K562 (cell line): ENCODE results near the gene RNF151. TPM values are rescaled to one million over a fixed set of nuclear protein-coding genes. Genes with fewer than 3 reads are reported as not detected.

Experiments used
- ATAC-seq: fragments of 200-7000 bp; cut with Tn5 transposase; 3 replicates; pipeline ENCODE4 v1.9.1; 2020; ENCODE audit warnings: moderate library complexity
- BruUV-seq: library from RNA; stranded (reverse); fragments of 400-500 nt; replicated peaks from 2 replicates; lab custom pipeline; 2021; lab: Mats Ljungman, UMichigan
- CTCF ChIA-PET: fragments of 300-600 bp; formaldehyde crosslinking; extraction: SDS; loops from one replicate; lab custom pipeline; 2021; ENCODE audit warnings: low intra/inter-chr PET ratio; lab: Yijun Ruan, JAX
- POLR2A ChIA-PET: fragments of 300-600, 350-650 bp; sonication (Branson Sonifier 250); formaldehyde crosslinking; extraction: SDS; loops from one replicate; lab custom pipeline; 2021; ENCODE audit warnings: antibody characterized with exemption, inconsistent platforms; lab: Yijun Ruan, JAX
- DNase-seq, 4 experiments: peaks; one replicate each; pipeline versions ENCODE4 v3.0.0 to v3.0.0-alpha.2; 2011 to 2018; ENCODE audit warnings: low spot score in 3 of 4, mixed read lengths in 3 of 4; ENCODE audit errors: extremely low read depth in 1 of 4
- FAIRE-seq: peaks from 2 replicates; lab custom pipeline; 2011; peaks lifted over from hg19 to GRCh38; lab: Jason Lieb, UNC
- H2AFZ ChIP-seq: 2 replicates; pipeline ENCODE4 v1.6.0; 2011; ENCODE audit warnings: low read depth, low read length, control low read depth, inconsistent platforms
- H3K27ac ChIP-seq: fragments of 200-600 bp; 3 replicates; pipeline ENCODE4 v1.8.0; 2011; ENCODE audit warnings: low read depth, mild to moderate bottlenecking, control low read depth, inconsistent platforms, low read length, moderate library complexity, mixed read lengths; ENCODE audit errors: extremely low read depth
- H3K27me3 ChIP-seq, 2 experiments: fragments of 300-600 bp in 1 of 2; 2 replicates in 1 of 2; 3 replicates in 1 of 2; pipeline versions ENCODE4 v1.6.0 to v1.8.0; 2011; ENCODE audit warnings: inconsistent platforms in 2 of 2, low read length in 2 of 2, mild to moderate bottlenecking in 1 of 2, mixed read lengths in 1 of 2, moderate library complexity in 1 of 2; ENCODE audit not compliant: control insufficient read depth in 2 of 2, insufficient read depth in 2 of 2
- H3K36me3 ChIP-seq: fragments of 300-600 bp; 3 replicates; pipeline ENCODE4 v1.8.0; 2011; ENCODE audit warnings: mild to moderate bottlenecking, low read length, inconsistent platforms; ENCODE audit not compliant: control insufficient read depth, insufficient read depth
- H3K4me1 ChIP-seq, 2 experiments: fragments of 200-600 bp in 1 of 2; replicated peaks in 1 of 2; 2 replicates in 1 of 2; 3 replicates in 1 of 2; pipeline versions ENCODE4 v1.5.1 to v1.8.0; 2011; ENCODE audit warnings: inconsistent platforms in 2 of 2, low read length in 2 of 2, mild to moderate bottlenecking in 1 of 2, mixed read lengths in 1 of 2, moderate library complexity in 1 of 2; ENCODE audit not compliant: control insufficient read depth in 2 of 2, insufficient read depth in 2 of 2
- H3K4me2 ChIP-seq: 2 replicates; pipeline ENCODE4 v1.6.1; 2011; ENCODE audit warnings: low read length, control low read depth, inconsistent platforms, mixed read lengths; ENCODE audit not compliant: insufficient read depth
- H3K4me3 ChIP-seq: fragments of 200-600 bp; sonication (generic), shearing (Covaris generic); 2 replicates; pipeline ENCODE4 v1.5.1; 2016; ENCODE audit warnings: control low read depth, inconsistent platforms
- H3K79me2 ChIP-seq: fragments of 200-600 bp; 3 replicates; pipeline ENCODE4 v1.8.0; 2011; ENCODE audit warnings: low read length, inconsistent platforms; ENCODE audit not compliant: control insufficient read depth, insufficient read depth
- H3K9ac ChIP-seq, 2 experiments: 2 replicates each; pipeline versions ENCODE4 v1.6.0 to v1.6.1; 2011; ENCODE audit warnings: low read depth in 2 of 2, low read length in 2 of 2, control low read depth in 1 of 2, inconsistent platforms in 1 of 2, mild to moderate bottlenecking in 1 of 2, mixed read lengths in 1 of 2; ENCODE audit not compliant: insufficient read depth in 1 of 2
- H3K9me1 ChIP-seq: one replicate; pipeline ENCODE4 v1.6.0; 2011; ENCODE audit warnings: inconsistent platforms, mild to moderate bottlenecking, low read length, moderate library complexity; ENCODE audit not compliant: control insufficient read depth, insufficient read depth
- H3K9me3 ChIP-seq: replicated peaks from 2 replicates; pipeline ENCODE4 v1.5.1; 2011; ENCODE audit warnings: low read depth, low read length, inconsistent platforms; ENCODE audit not compliant: control insufficient read depth, insufficient read depth
- H4K20me1 ChIP-seq: replicated peaks from 2 replicates; pipeline ENCODE4 v1.6.1; 2011; ENCODE audit warnings: low read length, inconsistent platforms, mixed read lengths; ENCODE audit not compliant: control insufficient read depth, insufficient read depth
- KLF13 ChIP-seq: fragments of 450-650 bp; IDR thresholded peaks from 2 replicates; pipeline ENCODE4 v1.6.1; 2016; ENCODE audit warnings: missing genetic modification characterization, low read depth, mild to moderate bottlenecking, missing compliant biosample characterization, moderate library complexity, borderline replicate concordance
- WGBS: fragments of 100-300 bp; shearing (Covaris generic); methylation state at CpG from one replicate; pipeline ENCODE4 v1.1.6; 2016; ENCODE audit warnings: low coverage, mixed read lengths; ENCODE audit not compliant: insufficient coverage; ENCODE audit errors: missing lambda C conversion rate; 5-methylcytosine and 5-hydroxymethylcytosine counted together
- in situ Hi-C: fragments of 300-500 bp; cut with MboI; formaldehyde crosslinking; loops from 4 replicates; pipeline ENCODE4 v1.15.0; 2018; ENCODE audit warnings: inconsistent platforms, mixed read lengths
- intact Hi-C: fragments of 100-400 bp; cut with micrococcal nuclease; formaldehyde crosslinking; loops from 2 replicates; pipeline ENCODE4 v1.14.2; 2022
- polyA plus RNA-seq, 8 experiments: library from polyadenylated mRNA; depleted of rRNA in 4 of 8; stranded (reverse) in 5 of 8; unstranded in 3 of 8; fragments of >200 nt; fragmentation: Nextera tagmentation in 2 of 8; fragmentation: Illumina TruSeq in 1 of 8; extraction: Ambion mirVana in 2 of 8; extraction: Trizol in 1 of 8; gene quantifications; 2 replicates each; pipeline versions ENCODE4 v1.2.1 to v1.2.3, GENCODE V29; 2011 to 2014; ENCODE audit warnings: inconsistent platforms in 1 of 8, missing spikeins in 1 of 8
- total RNA-seq, 7 experiments: library from RNA; depleted of rRNA in 6 of 7; stranded (reverse); fragments of >200 nt in 6 of 7; fragmentation: Illumina TruSeq in 2 of 7; extraction: Trizol in 2 of 7; gene quantifications; 2 replicates each; pipeline versions ENCODE4 v1.2.1 to v1.2.3, GENCODE V29; 2011 to 2021; ENCODE audit warnings: low replicate concordance in 1 of 7
- TF ChIP-seq, protein P1 (sequence below): sonication (generic); formaldehyde crosslinking; IDR thresholded peaks from 2 replicates; pipeline ENCODE4 v1.8.1; 2023; ENCODE audit warnings: mild to moderate bottlenecking, missing genetic modification reagents

The RNF151 gene
- total and polyA plus RNA-seq, 9 of the 15 experiments (the other 6 are each of a cell fraction or from before 2014, with no cell fraction given), result not detected

DNA sequence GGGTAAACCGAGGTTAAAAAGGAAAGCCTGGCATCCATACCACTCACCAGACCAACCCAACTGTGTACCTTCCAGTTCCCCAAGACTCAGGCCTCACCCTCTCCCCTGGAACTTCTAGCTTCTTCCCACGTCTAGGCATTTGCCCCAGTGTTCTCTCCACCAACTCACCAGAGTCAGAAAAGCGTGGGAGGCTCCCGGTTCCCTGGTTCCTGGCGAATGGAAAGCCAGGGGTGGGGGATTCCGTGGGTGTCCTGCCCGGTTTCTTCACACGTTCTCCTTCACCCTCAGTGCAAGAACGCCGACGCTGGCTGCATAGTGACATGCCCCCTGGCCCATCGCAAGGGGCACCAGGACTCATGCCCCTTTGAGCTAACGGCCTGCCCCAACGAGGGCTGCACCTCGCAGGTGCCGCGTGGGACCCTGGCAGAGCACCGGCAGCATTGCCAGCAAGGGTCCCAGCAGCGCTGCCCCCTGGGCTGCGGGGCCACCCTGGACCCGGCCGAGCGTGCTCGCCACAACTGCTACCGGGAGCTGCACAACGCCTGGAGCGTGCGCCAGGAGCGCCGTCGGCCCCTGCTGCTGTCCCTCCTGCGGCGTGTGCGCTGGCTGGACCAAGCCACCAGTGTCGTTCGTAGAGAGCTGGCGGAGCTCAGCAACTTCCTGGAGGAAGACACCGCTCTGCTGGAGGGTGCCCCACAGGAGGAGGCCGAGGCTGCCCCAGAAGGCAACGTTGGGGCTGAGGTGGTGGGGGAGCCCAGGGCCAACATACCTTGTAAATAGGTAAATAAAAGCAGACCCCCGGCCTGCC is 1.7 kb downstream of the RNF151 start:
- POLR2A ChIA-PET, result interaction anchor here (0.6 to 1.3 kb wide), 4 partner anchors 8 to 209 kb away, joined by 3 to 5 read pairs (median 4); partner anchors contain the start of gene TRAF7
- peaks cover 8% of the 10 kb centered on the region for H4K20me1 ChIP-seq
- in situ Hi-C loops, result no loop called here

More for the DNA sequence above, 1.7 kb downstream of the RNF151 start:
- Histone ChIP-seq H3K79me2 (peaks cover 61% of the 10 kb centered on the region), H2AFZ (no peak overlapping the region), H3K27ac (no peak overlapping the region), H3K27me3 (no peaks in the 10 kb centered on the region), H3K9me1 (peaks cover 3% of the 10 kb centered on the region), H3K4me1 (peaks cover 7 to 52% of the 10 kb centered on the region in 2 experiments; a peak in 4 of 5 replicates), H3K9ac (peak overlapping the region in 1 of 2 experiments; percentile 38; a peak in 1 of 4 replicates), H3K4me3 (no peak overlapping the region), H3K36me3 (peaks cover 9% of the 10 kb centered on the region), H3K9me3 (no peaks in the 10 kb centered on the region), H3K4me2 (no peak overlapping the region)
- intact Hi-C loops, result no loop called here
- 82% methylated on average over 30 of the region's 41 CpGs for WGBS
- no TSS peak for BruUV-seq
- ATAC-seq (no peak), DNase-seq (no peak), FAIRE-seq (no peak)
- CTCF ChIA-PET, result no interaction called here
- no peak for TF ChIP-seq KLF13
- TF ChIP-seq, protein P1, sequence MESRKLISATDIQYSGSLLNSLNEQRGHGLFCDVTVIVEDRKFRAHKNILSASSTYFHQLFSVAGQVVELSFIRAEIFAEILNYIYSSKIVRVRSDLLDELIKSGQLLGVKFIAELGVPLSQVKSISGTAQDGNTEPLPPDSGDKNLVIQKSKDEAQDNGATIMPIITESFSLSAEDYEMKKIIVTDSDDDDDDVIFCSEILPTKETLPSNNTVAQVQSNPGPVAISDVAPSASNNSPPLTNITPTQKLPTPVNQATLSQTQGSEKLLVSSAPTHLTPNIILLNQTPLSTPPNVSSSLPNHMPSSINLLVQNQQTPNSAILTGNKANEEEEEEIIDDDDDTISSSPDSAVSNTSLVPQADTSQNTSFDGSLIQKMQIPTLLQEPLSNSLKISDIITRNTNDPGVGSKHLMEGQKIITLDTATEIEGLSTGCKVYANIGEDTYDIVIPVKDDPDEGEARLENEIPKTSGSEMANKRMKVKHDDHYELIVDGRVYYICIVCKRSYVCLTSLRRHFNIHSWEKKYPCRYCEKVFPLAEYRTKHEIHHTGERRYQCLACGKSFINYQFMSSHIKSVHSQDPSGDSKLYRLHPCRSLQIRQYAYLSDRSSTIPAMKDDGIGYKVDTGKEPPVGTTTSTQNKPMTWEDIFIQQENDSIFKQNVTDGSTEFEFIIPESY (CRISPR knock-in tag), result peak; percentile 67
